Measurements from ENCODE around the gene VTCN1.

DNA sequence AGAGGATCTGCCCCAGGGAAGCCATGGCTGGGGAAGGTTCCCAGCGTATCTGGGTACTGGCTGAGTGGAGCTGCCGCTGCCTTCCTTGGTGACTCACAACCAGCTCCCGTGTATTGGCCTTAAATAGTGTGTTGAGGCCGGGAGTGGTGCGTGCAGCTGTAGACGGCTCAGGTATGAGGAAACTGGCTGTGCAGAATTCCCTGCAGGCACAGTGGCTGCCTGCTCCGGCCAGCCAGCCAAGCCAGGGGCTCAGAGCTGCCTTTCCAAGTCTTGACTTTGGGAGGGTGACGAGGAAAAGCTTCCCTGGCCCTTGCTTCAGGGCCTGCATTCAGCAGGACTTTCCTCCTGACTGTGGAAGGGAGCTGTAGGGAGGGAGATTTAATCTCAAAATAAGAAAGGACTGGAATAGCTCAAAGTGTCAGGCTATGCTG, at the start of gene VTCN1:
- TF ChIP-seq, protein P1, sequence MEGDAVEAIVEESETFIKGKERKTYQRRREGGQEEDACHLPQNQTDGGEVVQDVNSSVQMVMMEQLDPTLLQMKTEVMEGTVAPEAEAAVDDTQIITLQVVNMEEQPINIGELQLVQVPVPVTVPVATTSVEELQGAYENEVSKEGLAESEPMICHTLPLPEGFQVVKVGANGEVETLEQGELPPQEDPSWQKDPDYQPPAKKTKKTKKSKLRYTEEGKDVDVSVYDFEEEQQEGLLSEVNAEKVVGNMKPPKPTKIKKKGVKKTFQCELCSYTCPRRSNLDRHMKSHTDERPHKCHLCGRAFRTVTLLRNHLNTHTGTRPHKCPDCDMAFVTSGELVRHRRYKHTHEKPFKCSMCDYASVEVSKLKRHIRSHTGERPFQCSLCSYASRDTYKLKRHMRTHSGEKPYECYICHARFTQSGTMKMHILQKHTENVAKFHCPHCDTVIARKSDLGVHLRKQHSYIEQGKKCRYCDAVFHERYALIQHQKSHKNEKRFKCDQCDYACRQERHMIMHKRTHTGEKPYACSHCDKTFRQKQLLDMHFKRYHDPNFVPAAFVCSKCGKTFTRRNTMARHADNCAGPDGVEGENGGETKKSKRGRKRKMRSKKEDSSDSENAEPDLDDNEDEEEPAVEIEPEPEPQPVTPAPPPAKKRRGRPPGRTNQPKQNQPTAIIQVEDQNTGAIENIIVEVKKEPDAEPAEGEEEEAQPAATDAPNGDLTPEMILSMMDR (conservative IDR thresholded peaks at IDR 0.05 in 1 of 2, IDR thresholded peaks at IDR 0.05 in 1 of 2; ENCODE audit: extremely low read depth in 1 of 2, insufficient read depth in 1 of 2, low read depth in 1 of 2, low read length in 2 of 2) = no peak
- TF ChIP-seq EZH2 (IDR thresholded peaks at IDR 0.05; ENCODE audit: borderline replicate concordance, low read length) = no peak
